GM12801 (cell line): ENCODE results near the gene SCN11A.

Experiments
- CTCF ChIP-seq: IDR thresholded peaks from one replicate; pipeline ENCODE4 v1.5.1; 2011; ENCODE audit warnings: control low read depth; ENCODE audit not compliant: insufficient read length; ENCODE audit errors: extremely low read depth

SCN11A gene

DNA sequence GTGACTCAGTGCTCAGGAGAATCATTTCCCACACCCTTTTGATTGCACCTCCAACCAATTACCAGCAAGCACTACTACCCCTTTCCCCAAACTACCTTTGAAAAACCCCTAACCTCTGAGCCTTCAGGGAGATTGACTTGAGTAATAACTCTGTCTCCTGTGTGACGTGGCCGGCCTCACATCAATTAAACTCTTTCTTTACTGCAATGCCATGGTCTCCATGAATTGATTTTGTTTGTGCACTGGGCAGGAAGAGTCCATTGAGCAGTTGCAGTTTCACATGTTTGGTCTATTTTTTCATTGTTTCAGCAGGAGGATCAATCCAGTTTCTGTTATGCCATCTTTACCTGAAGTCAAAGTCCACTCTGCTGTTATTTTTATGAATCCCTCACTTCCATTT is 32.4 kb downstream of the SCN11A start:
- no peak for TF ChIP-seq CTCF

- TF ChIP-seq CTCF = no peak
These were observed 36.3 kb downstream of the SCN11A start for GRCh38 chr3:39015418-39015817.

GRCh38 chr3:39013921-39014509 is 37.7 kb downstream of the SCN11A start:
- no peak for TF ChIP-seq CTCF

DNA sequence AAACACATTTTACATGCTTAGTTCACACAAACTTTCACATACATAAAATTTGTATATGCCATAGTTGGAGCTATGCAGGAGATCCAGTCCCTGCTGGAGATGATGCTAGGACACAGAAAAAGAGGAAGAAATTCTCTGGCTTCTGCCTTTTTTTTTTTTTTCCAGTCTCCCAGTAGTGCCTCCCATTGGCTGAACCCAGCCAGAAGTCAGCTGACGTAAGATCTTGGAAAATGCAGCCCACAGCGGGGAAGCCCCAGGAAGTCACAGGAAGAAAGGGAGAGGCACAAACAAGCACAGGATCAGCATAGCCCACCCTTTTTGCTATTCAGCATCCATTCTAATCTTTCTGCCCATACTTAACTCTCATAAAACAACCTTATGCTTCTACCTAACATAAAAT is 38.5 kb downstream of the SCN11A start:
- TF ChIP-seq CTCF = no peak

DNA sequence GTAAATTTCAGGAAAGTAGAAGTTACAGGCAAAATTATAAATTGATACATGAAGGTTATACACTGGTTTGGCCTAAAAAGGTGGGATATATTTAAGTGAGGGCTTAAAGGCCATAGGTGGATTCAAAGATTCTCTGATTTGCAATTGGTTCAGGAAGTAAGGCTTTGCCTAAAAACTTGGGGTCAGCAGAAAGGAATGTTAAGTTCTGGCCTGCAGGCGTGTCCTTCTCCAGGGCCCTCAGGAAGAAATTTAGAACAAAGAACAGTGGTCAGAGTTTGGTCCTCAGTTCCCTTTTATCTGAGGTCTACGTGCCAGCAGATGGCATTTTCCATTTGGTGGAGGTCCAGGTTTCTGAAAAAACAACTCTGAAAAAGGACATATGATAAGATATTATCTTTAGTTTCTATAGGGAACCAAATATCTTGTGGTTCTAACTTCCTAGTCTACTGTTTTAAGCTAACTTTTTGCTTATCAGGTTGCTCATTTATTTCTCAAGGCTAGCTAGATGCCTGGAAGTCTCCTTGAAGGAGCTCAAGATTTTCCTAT is 40.5 kb downstream of the SCN11A start:
- no peak for TF ChIP-seq CTCF

DNA sequence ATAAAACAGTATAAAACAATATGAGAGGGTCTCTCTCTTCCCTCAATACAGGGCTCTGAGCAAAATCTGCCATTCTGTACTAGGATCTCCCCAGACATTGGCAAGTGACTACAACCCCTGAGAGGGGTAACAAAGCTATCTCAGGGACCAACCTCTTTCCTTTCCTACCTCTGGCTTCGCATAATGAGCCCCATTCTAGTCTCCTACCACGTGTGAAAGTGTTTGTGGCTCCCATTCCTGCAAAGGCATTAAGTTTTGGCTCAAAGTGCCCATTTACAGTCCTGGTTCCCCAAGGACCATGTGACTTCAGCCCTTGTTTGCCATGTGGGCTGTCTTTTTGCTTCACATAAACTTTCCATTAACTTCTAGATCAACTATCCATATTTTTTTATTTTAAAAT is 46.4 kb downstream of the SCN11A start:
- TF ChIP-seq CTCF = no peak
